GM18499 (cell line): Measurements from ENCODE around the gene GIGYF2.
"Not testable (repeated sequence)": the region's sequence is repeated elsewhere in the genome, so short reads cannot be mapped to it uniquely, and the experiment has no call there.

ENCODE experiments used
- ATAC-seq: cut with Tn5 transposase; IDR thresholded peaks from one replicate; pipeline ENCODE4 v1.9.1; 2021; ENCODE audit warnings: moderate number of reproducible peaks; ENCODE audit not compliant: insufficient read depth, unreplicated experiment

The GIGYF2 gene

DNA sequence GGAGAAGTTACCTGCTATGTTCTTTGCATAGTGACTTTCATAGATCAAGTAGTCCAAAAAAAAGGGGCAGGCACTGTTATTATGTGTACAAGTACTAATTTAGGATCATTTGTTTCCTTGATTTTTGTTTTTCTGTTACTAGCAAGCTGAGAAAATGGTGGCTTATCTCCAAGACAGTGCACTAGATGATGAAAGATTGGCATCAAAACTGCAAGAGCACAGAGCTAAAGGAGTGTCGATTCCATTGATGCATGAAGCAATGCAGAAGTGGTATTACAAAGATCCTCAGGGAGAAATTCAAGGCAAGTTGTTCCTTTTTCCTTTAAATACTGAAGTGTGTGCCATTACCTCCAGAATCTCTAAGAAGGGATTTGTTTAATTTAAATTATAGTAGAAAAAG lies 98.8 kb downstream of the GIGYF2 start:
- no peak for ATAC-seq

DNA sequence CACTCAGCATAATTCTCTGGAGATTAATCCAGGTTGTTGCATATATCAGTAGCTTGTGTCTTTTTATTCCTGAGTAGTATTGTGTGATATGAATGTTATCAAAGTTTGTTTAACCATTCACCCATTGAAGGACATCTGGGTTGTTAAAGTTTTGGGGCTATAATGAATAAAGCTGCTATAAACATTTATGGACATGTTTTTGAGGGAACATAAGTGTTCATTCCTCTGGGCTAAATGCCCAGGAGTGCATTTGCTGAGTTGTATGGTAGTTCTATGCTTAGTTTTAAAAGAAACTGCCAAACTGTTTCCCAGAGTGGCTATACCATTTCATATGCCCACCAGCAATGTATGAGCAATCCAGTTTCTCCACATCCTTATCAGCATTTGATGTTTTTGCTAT lies 101.1 kb downstream of the GIGYF2 start:
- ATAC-seq = no peak

DNA sequence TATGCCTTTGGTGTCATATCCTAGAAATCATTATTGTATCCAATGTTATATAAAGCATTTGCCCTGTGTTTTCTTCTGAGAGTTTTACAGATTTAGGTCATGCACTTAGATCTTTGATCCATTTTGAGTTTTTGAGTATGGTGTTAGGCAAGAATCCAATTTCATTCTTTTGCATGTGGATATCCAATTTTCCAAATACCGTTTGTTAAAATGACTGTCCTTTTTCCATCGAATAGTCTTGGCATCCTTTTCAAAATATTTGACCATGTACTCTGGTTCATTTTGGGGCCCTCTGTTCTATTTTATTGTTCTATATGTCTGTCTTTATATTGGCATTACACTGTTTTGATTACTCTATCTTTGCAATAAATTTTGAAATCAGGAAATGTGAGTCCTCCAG lies 103.0 kb downstream of the GIGYF2 start:
- ATAC-seq = no peak

DNA sequence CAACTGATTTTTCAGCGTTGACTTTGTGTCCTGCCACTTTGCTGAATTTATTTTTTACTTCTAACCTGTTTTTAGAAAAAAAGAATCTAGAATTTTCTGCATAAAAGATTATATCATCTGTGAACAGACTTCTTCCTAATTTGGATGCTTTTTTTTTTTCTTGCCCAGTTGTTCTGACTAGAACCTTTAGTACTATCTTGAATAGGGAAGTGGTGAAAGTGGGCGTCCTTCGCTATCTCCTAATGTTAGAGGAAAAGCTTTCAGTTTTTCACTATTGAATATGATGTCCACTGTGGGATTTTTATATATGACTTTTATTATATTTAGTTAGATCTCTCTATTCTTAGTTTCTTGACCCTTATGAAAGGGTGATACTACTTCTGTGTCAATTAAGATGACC lies 105.0 kb downstream of the GIGYF2 start:
- no peak for ATAC-seq

DNA sequence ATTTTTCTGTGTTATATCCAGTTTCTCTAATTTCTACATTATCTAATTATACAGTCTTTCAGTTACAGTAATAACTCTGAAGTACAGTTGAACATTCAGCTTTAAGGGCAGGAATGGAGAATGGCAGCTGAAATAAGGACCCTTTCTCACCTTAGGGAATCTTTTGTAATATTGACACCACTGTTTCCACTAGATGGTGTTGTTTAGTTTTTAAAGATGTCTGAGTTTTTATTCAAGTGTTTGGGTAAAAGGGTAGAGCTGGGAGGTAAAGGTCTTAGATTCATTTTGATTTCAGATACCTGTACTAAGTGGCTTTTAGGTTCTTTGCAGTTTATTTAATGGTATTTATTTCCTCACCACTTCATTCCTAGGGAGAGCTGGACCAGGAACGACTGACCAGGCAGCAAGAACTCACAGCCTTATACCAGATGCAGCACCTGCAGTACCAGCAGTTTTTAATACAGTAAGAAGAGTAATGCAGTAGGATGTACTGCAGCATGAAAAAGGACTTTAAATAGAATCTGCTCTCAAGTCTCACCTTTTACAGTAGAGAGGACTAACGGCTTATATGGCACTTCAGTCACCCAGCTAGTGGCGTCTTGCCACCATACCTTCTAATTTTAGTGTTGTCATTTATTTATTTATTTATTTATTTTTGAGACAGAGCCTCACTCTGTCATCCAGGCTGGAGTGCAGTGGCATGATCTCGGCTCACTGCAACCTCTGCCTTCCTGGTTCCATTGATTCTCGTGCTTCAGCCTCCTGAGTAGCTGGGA lies 112.4 kb downstream of the GIGYF2 start:
- ATAC-seq = no peak

DNA sequence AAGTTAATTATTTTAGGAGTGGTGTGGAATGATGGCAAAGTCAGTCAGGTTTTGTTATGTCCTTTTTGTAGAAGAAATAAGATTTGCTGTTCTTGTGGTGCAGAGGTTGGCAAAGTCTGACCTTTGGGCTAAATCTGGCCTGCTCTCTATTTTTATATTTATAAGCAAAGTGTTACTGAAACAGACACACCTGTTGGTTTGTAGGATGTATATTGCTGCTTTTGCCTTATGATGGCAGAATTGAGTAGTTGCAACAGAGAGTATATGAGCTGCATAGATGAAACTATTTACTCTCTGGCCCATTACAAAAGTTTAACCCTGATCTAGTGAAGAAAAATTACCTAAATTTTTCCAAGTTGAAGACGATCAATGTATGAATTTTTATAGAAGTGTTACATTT lies 113.3 kb downstream of the GIGYF2 start:
- ATAC-seq = no peak

DNA sequence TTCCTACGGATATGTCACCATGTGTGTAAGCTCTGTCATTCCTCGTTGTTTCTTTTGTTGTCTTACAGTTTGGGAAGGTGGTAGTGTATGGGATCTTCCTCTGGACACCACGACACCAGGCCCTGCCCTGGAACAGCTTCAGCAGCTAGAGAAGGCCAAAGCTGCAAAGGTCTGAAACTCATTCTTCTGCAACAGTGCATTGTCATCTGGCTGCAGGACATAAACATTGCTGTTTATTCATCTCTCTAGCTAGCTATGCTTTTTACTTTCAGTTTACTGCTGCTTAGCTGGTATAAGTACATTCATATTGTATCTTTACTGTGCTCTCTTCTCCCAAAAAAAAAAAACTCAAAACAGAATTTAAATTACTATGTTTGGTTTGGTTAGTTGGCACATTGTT lies 118.4 kb downstream of the GIGYF2 start:
- no peak for ATAC-seq

DNA sequence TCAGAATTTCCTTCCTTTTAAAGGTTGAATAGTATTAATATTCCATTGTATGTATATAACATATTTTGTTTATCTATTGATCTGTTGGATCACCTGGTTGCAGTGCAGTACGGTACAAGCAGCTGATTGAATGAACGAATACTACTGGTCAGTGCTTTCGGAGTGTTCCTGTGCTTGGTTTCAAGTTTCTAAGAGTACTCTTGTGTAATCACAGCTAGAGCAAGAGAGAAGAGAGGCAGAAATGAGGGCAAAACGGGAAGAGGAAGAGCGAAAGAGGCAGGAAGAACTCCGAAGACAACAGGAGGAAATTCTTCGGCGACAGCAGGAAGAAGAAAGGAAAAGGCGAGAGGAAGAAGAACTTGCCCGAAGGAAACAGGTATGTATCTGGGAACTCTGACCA lies 119.5 kb downstream of the GIGYF2 start:
- ATAC-seq = no peak

DNA sequence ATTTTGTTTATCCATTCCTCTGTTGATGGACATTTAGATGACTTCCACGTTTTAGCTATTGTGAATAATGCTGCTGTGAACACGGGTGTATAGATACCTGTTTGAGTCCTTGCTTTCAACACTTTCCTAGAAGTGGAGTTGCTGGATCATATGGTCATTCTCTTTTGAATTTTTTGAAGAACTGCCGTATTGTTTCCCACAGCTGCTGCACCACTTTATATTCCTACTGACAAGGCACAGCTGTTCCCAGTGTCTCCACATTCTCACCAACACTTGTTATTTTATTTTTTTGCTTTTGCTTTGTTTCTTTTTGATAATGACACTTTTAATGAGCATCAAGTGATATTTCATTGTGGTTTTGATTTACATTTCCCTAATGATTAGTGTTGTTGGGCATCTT lies 120.6 kb downstream of the GIGYF2 start:
- ATAC-seq = no peak

DNA sequence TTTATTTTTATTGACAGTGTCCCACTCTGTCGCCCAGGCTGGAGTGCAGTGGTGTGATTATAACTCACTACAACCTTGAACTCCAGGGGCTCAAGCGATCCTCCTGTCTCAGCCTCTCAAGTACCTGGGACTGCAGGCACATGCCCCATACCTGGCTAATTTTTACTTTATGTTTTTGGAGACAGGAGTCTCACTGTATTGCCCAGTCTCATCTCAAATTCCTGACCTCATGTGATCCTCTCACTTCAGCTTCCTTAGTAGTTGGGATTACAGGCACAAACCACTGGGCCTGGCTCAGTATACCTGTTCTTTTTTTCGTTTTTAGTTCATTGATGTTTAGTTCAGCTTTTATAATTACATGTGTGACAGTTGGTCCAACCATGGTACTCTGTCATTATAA lies 132.9 kb downstream of the GIGYF2 start:
- ATAC-seq = no peak

DNA sequence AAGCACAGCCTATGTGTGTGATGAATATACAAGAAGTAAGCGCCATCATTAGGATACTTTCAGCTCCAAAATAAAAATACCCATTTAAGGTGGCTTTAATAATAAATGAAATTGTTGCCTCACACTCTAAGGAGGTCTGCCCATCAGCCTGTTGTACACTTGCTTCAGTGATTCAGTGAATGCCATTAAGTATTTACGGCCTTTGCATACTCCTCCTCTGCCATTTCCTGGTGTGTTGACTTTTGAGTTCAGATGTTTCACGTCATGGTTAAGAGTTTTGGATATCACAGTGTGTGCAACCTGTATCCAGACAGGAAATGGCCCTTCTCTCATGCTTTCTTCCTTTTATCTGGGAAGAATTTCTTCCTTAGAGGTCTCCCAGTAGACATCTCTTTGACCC lies 134.4 kb downstream of the GIGYF2 start:
- no peak for ATAC-seq

DNA sequence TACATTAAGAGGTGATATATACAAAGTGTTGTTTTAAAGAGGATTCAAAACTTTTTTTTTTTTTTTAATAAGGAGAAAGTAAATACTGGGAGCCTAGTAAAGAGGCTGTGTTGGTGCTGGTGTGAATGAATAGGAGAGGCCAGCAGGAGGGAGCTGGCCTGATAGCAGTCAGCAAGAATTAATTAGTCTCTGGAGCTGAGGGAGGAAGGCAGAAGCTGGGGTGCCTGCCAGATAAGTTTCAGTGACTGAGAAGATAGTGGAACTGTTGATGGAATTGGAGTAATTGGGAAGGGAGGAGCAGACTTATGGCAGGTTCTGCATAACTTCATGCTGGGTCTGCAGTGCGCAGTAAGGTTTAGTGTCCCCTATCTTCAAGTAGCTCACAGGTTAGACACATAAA lies 136.7 kb downstream of the GIGYF2 start:
- no peak for ATAC-seq

DNA sequence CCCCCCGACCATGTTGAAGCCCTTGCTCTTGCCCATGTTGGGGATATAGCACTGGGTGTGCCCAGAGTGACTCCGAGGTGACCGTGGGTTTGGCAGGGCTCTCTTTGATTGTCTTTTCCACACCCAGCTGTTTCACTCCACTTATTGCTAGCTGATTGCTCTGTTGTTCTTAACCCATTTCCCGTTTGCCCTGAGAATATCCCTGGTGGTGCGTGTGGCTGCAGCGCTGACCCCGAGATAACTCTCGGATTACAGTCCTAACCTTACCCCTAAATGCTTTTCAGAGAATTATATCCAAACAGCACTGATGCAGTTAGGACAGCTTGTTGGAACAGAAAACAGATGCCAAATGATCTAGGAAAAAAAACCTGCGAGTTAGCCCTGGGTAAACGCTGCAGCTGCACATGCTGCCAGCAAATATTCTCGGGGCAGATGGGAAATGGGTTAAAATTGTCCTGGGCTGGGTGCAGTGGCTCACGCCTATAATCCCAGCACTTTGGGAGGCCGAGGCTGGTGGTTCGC lies 138.6 kb downstream of the GIGYF2 start:
- no peak for ATAC-seq

DNA sequence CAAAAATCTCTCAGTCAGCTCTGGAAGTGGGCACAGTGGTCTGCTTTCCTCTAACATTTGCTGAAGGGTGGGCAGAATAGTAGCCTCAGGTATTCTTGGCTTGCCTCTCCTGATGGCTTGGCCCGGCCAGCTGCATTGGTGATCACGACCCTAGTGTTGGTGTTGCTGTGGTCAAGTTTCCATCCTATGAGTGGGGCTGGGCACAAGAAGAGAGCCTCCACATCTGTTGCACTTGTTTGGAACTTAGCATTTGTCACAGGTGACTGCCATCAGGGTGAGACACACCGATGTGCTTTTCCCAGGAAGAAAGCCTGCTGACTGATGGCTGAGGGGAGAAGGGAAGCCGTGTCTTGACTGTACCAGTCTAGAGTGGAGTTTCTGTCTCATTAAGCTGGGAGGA lies 139.8 kb downstream of the GIGYF2 start:
- no peak for ATAC-seq

DNA sequence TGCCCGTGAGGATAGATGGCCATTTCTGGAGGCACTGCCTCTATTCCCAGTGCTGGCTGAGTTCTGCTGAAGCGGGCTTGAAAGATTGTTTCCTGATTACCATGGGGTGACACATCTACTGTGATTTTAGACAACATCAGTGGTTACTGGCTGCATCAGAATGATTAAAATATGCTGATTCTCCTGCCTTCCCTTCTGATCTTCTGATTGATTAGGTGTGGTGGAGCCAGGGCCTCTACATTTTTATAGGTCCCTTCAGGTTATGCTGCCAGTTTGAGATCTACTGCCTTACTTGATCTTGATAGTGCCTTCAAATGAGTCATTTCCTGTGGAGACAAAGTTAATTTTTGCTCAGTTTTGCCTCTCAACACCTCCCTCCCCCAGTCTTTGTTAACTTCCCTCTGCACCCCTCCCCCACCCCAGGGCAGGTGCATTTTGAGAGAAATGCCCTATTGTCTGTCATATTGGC lies 141.3 kb downstream of the GIGYF2 start:
- no peak for ATAC-seq

DNA sequence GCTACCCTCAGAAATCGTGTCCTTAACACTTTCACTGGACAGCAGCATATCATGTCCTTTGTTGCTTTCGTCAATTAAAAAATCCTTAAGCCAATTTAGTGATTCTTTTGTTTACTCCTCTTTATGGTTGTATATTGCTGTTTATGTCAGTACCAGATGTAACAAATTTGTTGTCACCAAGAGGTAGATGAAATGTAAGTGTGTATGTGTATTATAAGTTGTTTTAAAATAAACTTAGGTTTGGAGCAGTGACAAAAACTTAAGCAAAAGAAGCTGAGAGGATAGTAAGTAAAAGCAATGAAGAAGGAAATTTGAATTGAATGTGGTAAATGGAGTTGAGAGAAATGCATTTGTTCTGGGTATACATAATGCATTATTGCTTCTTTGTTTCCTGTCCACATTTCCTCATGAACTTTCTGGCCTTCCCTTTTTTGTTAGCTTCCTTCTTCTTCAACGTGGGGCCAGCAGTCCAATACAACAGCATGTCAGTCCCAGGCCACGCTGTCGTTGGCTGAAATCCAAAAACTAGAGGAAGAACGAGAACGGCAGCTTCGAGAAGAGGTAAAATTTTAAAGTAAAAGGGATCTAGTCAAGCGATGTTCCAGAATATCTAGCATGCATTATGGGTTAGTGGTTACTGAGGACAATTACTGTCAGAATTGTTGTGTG lies 142.4 kb downstream of the GIGYF2 start:
- no peak for ATAC-seq

DNA sequence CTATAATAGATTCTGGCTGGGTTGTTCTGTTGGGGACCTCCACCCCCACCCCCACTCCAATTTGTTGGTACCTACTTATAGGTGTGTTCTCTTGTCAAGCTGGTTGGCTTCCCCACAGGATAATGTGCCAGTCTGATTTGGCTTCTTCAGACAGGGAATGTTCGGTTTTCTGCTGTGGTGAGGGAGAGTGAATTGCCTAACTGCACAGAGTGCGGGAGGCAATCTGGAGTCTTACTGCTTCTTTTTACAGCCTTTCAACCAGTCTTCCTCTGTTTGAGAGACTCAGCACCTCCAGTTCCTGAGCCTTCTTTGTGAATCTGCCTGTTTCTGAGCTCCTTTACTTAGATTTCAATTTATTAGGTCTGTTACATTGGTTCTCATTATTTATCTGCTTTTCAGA lies 145.6 kb downstream of the GIGYF2 start:
- ATAC-seq = no peak

DNA sequence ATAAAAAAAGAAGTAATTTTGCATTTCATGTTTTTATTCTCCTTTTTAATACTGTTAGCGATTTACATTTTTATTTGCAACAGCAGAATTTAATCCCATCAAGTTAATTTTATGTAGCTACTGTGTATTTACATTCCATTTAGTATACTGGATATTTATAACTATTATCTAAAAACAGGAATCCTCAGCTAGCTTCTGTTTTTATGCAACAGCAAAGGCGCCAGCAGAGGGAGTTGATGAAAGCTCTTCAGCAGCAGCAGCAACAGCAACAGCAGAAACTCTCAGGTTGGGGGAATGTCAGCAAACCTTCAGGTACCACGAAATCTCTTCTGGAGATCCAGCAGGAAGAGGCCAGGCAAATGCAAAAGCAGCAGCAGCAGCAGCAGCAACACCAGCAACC lies 146.7 kb downstream of the GIGYF2 start:
- ATAC-seq = no peak

DNA sequence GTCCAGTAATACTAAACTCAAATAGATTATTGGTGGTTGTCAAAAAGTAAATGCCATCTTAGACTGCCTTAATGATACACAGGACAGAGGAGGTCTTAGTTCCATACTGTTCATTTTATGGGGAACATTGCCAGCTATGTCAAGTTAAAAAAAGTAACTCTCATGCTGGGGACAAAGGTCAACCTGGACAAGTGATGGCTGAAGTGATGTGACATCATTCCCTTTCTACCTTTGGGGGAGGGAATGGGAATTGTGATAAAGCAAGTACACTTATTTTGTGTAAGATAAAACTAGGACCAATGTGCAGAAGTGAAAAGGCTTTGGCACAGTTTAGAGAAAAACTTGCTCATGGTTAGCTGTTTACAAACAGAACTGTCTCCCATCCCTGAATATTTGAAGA lies 148.9 kb downstream of the GIGYF2 start:
- no peak for ATAC-seq

DNA sequence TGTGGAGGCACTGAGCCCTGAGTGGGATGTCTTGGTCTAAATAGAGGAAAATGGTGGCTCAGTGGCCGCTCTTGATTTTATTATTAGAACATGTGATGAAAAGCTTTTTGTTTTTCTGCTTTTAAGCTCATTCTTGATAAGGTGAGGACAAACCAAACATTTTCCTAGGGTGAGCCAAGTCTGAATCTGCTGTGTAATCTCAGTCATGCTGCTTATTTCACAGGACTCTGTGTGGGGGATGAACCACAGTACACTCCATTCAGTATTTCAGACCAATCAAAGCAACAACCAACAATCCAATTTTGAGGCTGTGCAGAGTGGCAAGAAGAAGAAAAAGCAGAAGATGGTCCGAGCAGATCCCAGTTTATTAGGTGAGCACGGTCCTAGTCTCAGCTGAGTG lies 152.9 kb downstream of the GIGYF2 start:
- no peak for ATAC-seq

DNA sequence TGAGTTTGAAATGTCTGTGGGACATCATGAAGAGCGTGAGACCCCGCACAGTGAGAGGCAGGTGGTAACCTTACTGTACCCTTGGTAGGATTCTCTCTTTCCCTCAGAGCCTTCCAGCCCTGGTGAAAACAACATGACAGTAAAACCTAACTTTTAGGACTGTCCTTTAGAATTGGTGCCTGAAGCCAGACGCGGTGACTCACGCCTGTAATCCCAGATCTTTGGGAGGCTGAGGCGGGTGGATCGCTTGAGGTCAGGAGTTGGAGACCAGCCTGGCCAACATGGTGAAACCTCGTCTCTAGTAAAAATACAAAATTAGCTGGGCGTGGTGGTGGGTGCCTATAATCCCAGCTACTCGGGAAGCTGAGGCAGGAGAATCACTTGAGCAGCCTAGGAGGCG lies 154.9 kb downstream of the GIGYF2 start:
- ATAC-seq = not testable (repeated sequence)

DNA sequence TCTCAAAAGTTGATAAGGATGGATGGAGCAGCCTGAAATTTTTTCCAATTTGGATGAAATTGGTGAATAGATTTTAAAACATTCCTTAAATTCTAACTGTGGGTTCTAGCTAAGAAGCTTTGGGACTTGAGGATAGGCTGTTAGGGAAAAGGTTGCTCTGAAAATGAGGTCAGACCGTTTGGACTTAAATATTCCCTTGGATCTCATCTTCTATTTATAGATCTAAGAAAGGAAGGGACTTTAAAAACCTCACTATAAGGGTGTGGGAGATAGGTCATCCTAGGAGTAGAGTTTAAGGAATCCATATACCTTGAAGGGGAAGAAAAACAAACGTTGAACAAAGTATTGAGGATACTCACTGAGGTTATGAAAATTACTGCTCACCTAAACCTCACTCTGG lies 155.5 kb downstream of the GIGYF2 start:
- no peak for ATAC-seq
